Measurements from ENCODE around the gene ATE1. TPM values are rescaled to one million over a fixed set of nuclear protein-coding genes. Genes with fewer than 3 reads are reported as not detected.
A peak's percentile ranks its signal among the peaks of the same experiment; 100 is the strongest.

ATE1 gene
- total RNA-seq, 1 donor from 2014 or later = 21.9 TPM

DNA sequence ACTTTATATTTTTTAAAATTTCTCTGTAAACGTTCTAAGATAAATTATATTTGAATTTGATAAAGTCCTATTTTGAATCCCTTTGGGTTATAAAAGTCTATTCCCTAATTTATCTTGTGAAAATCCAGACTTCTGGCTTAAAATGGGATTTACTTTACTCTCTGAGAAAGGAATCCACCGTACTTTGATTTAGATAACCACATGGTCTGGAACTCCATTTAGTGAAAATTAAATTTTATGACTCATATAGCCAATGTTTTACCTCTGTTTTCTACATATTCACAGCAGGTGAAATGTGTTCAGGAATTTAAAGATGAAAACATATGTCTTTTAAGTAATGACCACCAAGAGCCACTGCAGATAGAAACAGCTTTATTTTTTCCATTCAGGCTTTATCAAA lies 187.8 kb downstream of the ATE1 start:
- no peak overlapping the region for H3K27ac ChIP-seq
- H3K27me3 ChIP-seq = no peaks in the 10 kb centered on the region
- intact Hi-C loops (cut with DNase I) = no loop called here
- DNase-seq (ENCODE audit: extremely low spot score in 2 of 2) = no peak
- H3K4me1 ChIP-seq = no peaks in the 10 kb centered on the region
- H3K9me3 ChIP-seq = no peaks in the 10 kb centered on the region
- H3K36me3 ChIP-seq = peaks cover 0 to 10% of the 10 kb centered on the region in 2 donors
- TF ChIP-seq POLR2A (IDR thresholded peaks at IDR 0.05) (no peak), POLR2AphosphoS5 (IDR thresholded peaks at IDR 0.05; ENCODE audit: insufficient read depth in 1 of 2, low read depth in 1 of 2) (no peak)
- TF ChIP-seq, protein P1, sequence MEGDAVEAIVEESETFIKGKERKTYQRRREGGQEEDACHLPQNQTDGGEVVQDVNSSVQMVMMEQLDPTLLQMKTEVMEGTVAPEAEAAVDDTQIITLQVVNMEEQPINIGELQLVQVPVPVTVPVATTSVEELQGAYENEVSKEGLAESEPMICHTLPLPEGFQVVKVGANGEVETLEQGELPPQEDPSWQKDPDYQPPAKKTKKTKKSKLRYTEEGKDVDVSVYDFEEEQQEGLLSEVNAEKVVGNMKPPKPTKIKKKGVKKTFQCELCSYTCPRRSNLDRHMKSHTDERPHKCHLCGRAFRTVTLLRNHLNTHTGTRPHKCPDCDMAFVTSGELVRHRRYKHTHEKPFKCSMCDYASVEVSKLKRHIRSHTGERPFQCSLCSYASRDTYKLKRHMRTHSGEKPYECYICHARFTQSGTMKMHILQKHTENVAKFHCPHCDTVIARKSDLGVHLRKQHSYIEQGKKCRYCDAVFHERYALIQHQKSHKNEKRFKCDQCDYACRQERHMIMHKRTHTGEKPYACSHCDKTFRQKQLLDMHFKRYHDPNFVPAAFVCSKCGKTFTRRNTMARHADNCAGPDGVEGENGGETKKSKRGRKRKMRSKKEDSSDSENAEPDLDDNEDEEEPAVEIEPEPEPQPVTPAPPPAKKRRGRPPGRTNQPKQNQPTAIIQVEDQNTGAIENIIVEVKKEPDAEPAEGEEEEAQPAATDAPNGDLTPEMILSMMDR (IDR thresholded peaks at IDR 0.05) = no peak
- no peak overlapping the region for H3K4me3 ChIP-seq

DNA sequence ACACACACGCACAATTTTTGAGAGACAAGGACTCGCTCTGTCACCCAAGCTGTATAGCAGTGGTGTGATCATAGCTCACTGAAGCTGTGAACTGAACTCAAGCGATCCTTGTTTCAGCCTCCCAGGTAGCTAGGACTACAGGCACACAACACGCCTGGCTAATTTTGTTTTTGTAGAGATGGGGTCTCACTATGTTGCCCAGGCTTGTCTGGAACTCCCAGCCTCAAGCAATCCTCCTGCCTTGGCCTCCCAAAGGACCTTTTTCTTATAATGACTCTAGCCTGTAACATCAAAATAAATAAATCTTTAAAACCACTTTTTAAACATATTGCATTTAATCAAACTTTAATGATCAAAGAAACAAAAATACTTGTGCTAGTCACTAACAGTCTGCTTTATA lies 188.7 kb downstream of the ATE1 start:
- H3K36me3 ChIP-seq = peaks cover 0 to 10% of the 10 kb centered on the region in 2 donors
- H3K4me1 ChIP-seq = no peaks in the 10 kb centered on the region
- TF ChIP-seq, protein P1 (IDR thresholded peaks at IDR 0.05) = no peak
- TF ChIP-seq POLR2AphosphoS5 (IDR thresholded peaks at IDR 0.05; ENCODE audit: insufficient read depth in 1 of 2, low read depth in 1 of 2) (no peak), POLR2A (IDR thresholded peaks at IDR 0.05) (no peak)
- H3K27ac ChIP-seq = no peak overlapping the region
- no peak overlapping the region for H3K4me3 ChIP-seq
- intact Hi-C loops (cut with DNase I) = no loop called here
- no peaks in the 10 kb centered on the region for H3K9me3 ChIP-seq
- no peak for DNase-seq (ENCODE audit: extremely low spot score in 2 of 2)
- no peaks in the 10 kb centered on the region for H3K27me3 ChIP-seq

DNA sequence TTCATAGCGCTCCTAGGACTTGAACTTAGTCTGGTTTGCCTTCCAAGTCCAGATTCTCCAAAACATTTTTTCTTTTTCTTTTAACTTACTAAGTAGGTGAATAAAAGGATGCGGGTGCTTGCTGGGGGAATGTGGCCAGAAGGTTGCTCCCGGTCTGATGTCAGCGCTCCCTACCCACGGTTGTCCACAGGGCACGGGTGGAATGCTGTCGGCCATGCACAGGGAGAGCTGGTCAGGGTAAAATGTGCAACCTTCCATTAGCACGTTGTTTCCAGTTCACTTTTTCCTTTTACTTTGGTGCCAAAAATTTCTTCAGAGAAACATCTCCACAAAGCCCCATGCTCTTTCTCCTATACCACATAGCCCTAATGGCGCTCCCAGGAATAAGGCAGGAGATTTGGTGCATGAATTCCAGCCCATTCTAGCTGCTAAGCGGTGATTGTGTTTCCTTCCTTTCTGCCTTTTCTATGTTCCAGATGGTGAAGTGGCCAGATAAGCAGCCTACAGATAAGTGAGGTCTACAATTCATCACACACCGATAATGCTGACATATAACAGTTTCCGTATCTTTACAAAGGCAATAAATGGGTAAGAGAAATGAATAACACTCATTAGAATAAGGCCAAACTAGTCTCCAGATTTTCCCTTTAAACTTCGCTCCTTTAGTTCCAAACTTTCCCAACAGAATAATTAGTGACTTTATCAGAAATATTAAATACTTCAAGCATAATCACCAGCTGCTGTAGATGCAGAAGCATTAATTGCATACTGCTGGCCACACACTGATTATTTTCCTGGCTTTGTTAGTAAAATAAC lies 191.3 kb downstream of the ATE1 start:
- H3K4me1 ChIP-seq = no peaks in the 10 kb centered on the region
- H3K9me3 ChIP-seq = no peaks in the 10 kb centered on the region
- H3K4me3 ChIP-seq = no peak overlapping the region
- no peaks in the 10 kb centered on the region for H3K27me3 ChIP-seq
- H3K27ac ChIP-seq = no peak overlapping the region
- peaks cover 0 to 8% of the 10 kb centered on the region in 2 donors for H3K36me3 ChIP-seq
- TF ChIP-seq, protein P1 (IDR thresholded peaks at IDR 0.05) = no peak
- no peak for TF ChIP-seq POLR2AphosphoS5 (IDR thresholded peaks at IDR 0.05; ENCODE audit: insufficient read depth in 1 of 2, low read depth in 1 of 2)
- TF ChIP-seq POLR2A (IDR thresholded peaks at IDR 0.05) = no peak
- intact Hi-C loops (cut with DNase I) = no loop called here
- DNase-seq (ENCODE audit: extremely low spot score in 2 of 2) = no peak

DNA sequence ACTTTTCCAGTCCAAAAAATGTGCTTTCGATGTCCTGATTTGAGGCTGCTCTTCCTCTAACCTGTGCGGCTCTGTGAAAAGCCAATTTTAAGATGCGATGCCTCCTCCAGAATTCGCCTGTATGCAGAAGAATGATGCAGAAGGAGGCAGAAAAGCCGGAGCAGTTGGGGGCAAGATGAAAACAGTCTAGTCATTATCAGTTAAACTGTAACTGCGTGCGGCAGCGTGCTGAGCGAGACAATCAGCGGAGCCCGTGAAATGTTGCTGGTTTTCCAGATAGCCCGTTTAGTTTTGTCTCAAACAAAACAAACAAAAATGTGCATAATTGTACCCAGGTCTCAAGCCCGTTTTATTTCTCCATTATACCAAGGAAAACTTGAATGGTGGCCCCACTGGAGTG lies 192.6 kb downstream of the ATE1 start:
- no peak overlapping the region for H3K27ac ChIP-seq
- DNase-seq (ENCODE audit: extremely low spot score in 2 of 2) = no peak
- intact Hi-C loops (cut with DNase I) = no loop called here
- TF ChIP-seq POLR2A (IDR thresholded peaks at IDR 0.05) (no peak), POLR2AphosphoS5 (IDR thresholded peaks at IDR 0.05; ENCODE audit: insufficient read depth in 1 of 2, low read depth in 1 of 2) (no peak)
- no peaks in the 10 kb centered on the region for H3K27me3 ChIP-seq
- no peaks in the 10 kb centered on the region for H3K4me1 ChIP-seq
- H3K4me3 ChIP-seq = no peak overlapping the region
- H3K9me3 ChIP-seq = no peaks in the 10 kb centered on the region
- no peaks in the 10 kb centered on the region for H3K36me3 ChIP-seq

DNA sequence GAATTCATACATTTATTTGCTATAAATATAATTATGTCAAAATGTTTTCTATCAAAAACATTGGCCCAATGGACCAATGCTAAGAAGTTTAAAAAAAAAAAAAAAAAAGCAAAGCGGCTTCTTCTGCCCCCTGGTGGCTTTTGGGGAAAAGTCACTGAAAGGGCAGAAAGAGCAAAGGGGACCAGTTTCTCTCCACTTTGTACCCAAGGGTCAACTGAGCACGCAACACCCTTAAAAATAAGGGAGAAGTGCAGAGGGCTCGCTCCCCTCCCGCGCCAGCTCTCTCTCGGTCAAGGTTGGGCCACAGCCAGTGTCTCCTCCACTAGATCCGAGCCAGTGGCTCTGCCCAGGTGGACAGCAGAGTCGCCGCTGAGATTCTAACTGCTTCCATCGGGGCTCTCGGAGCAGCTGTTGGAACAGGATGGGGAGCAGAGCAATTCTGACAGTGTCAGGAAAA lies 193.2 kb downstream of the ATE1 start:
- no peak overlapping the region for H3K27ac ChIP-seq
- H3K27me3 ChIP-seq = no peaks in the 10 kb centered on the region
- no peaks in the 10 kb centered on the region for H3K36me3 ChIP-seq
- H3K4me3 ChIP-seq = no peak overlapping the region
- H3K9me3 ChIP-seq = no peaks in the 10 kb centered on the region
- TF ChIP-seq POLR2A (IDR thresholded peaks at IDR 0.05) = no peak
- TF ChIP-seq, protein P1 (IDR thresholded peaks at IDR 0.05) = peak in 2 of 3 experiments; percentile 28 to 60
- H3K4me1 ChIP-seq = no peaks in the 10 kb centered on the region
- DNase-seq (ENCODE audit: extremely low spot score in 2 of 2) = no peak
- intact Hi-C loops (cut with DNase I) = loop anchor here (5.0 kb wide), 1 partner anchor 792 kb away; no protein-coding TSS in a partner anchor

Measured in vagina (tissue), 2 donors.